ENCODE data around the gene FLAD1. TPM values are rescaled to one million over a fixed set of nuclear protein-coding genes. Genes with fewer than 3 reads are reported as not detected.

FLAD1 gene
- total RNA-seq, 1 experiment from 2014 or later = 75.1 TPM

GRCh38 chr1:155008015-155008941 is 25.1 kb downstream of the FLAD1 start:
- no peak overlapping the region for H3K27ac Mint-ChIP-seq (ENCODE audit: unreplicated experiment)
- H3K4me1 Mint-ChIP-seq (ENCODE audit: low read depth, unreplicated experiment) = peaks cover 41% of the 10 kb centered on the region
- H3K27me3 Mint-ChIP-seq (ENCODE audit: unreplicated experiment) = no peaks in the 10 kb centered on the region
- no peak for TF ChIP-seq CTCF (IDR thresholded peaks at IDR 0.05; ENCODE audit: unreplicated experiment)
- no TSS peak for BruUV-seq (replicated peaks)
- CTCF ChIA-PET = interaction anchor here (2.6 kb wide), 1 partner anchor 9 kb away, joined by 11 read pairs; no protein-coding TSS in a partner anchor
- H3K9me3 Mint-ChIP-seq (ENCODE audit: low read depth, unreplicated experiment) = no peaks in the 10 kb centered on the region
- no peak overlapping the region for H3K4me3 Mint-ChIP-seq (ENCODE audit: low read depth, unreplicated experiment)
- DNase-seq = no peak
- intact Hi-C loops (cut with micrococcal nuclease; ENCODE audit: unreplicated experiment) = loop anchor here (10.0 kb wide), 1 partner anchor 47 kb away; the partner anchor contains the start of gene ADAM15
- peaks cover 21% of the 10 kb centered on the region for H3K36me3 Mint-ChIP-seq (ENCODE audit: insufficient read depth, unreplicated experiment)

GRCh38 chr1:155009221-155009711 is 26.1 kb downstream of the FLAD1 start:
- DNase-seq = no peak
- TF ChIP-seq CTCF (IDR thresholded peaks at IDR 0.05; ENCODE audit: unreplicated experiment) = no peak
- H3K36me3 Mint-ChIP-seq (ENCODE audit: insufficient read depth, unreplicated experiment) = peaks cover 11% of the 10 kb centered on the region
- no peaks in the 10 kb centered on the region for H3K9me3 Mint-ChIP-seq (ENCODE audit: low read depth, unreplicated experiment)
- intact Hi-C loops (cut with micrococcal nuclease; ENCODE audit: unreplicated experiment) = loop anchor here (10.0 kb wide), 1 partner anchor 46 kb away; the partner anchor contains the start of gene ADAM15
- H3K4me3 Mint-ChIP-seq (ENCODE audit: low read depth, unreplicated experiment) = no peak overlapping the region
- no TSS peak for BruUV-seq (replicated peaks)
- no peak overlapping the region for H3K27ac Mint-ChIP-seq (ENCODE audit: unreplicated experiment)
- H3K27me3 Mint-ChIP-seq (ENCODE audit: unreplicated experiment) = no peaks in the 10 kb centered on the region
- CTCF ChIA-PET = no interaction called here
- peaks cover 39% of the 10 kb centered on the region for H3K4me1 Mint-ChIP-seq (ENCODE audit: low read depth, unreplicated experiment)

GRCh38 chr1:155009742-155010141 is 26.6 kb downstream of the FLAD1 start:
- peaks cover 6% of the 10 kb centered on the region for H3K36me3 Mint-ChIP-seq (ENCODE audit: insufficient read depth, unreplicated experiment)
- no peak overlapping the region for H3K4me3 Mint-ChIP-seq (ENCODE audit: low read depth, unreplicated experiment)
- no peaks in the 10 kb centered on the region for H3K27me3 Mint-ChIP-seq (ENCODE audit: unreplicated experiment)
- no peak for DNase-seq
- H3K9me3 Mint-ChIP-seq (ENCODE audit: low read depth, unreplicated experiment) = no peaks in the 10 kb centered on the region
- CTCF ChIA-PET = interaction anchor here (0.7 to 0.8 kb wide), 2 partner anchors 9 kb away, joined by 3 read pairs; no protein-coding TSS in a partner anchor
- H3K4me1 Mint-ChIP-seq (ENCODE audit: low read depth, unreplicated experiment) = peaks cover 35% of the 10 kb centered on the region
- intact Hi-C loops (cut with micrococcal nuclease; ENCODE audit: unreplicated experiment) = loop anchor here (10.0 kb wide), 1 partner anchor 45 kb away; the partner anchor contains the start of gene ADAM15
- no peak for TF ChIP-seq CTCF (IDR thresholded peaks at IDR 0.05; ENCODE audit: unreplicated experiment)
- no peak overlapping the region for H3K27ac Mint-ChIP-seq (ENCODE audit: unreplicated experiment)
- no TSS peak for BruUV-seq (replicated peaks)

- no peak overlapping the region for H3K27ac Mint-ChIP-seq (ENCODE audit: unreplicated experiment)
- CTCF ChIA-PET = interaction anchor here (0.7 to 0.8 kb wide), 2 partner anchors 9 kb away, joined by 3 read pairs; no protein-coding TSS in a partner anchor
Measured at GRCh38 chr1:155010211-155010918, 27.2 kb downstream of the FLAD1 start.

More at GRCh38 chr1:155010211-155010918, 27.2 kb downstream of the FLAD1 start:
- intact Hi-C loops (cut with micrococcal nuclease; ENCODE audit: unreplicated experiment) = no loop called here
- peaks cover 31% of the 10 kb centered on the region for H3K4me1 Mint-ChIP-seq (ENCODE audit: low read depth, unreplicated experiment)
- peaks cover 11% of the 10 kb centered on the region for H3K36me3 Mint-ChIP-seq (ENCODE audit: insufficient read depth, unreplicated experiment)
- DNase-seq = no peak
- no TSS peak for BruUV-seq (replicated peaks)
- no peak for TF ChIP-seq CTCF (IDR thresholded peaks at IDR 0.05; ENCODE audit: unreplicated experiment)
- no peaks in the 10 kb centered on the region for H3K9me3 Mint-ChIP-seq (ENCODE audit: low read depth, unreplicated experiment)
- no peak overlapping the region for H3K4me3 Mint-ChIP-seq (ENCODE audit: low read depth, unreplicated experiment)
- no peaks in the 10 kb centered on the region for H3K27me3 Mint-ChIP-seq (ENCODE audit: unreplicated experiment)
